ENCODE results near the gene GUCA2B.

GUCA2B gene

GRCh38 chr1:42143896-42144710 is 9.1 kb upstream of the GUCA2B start:
- DNase-seq = no peak

- no peak for DNase-seq
Measured at GRCh38 chr1:42144711-42145388, 8.4 kb upstream of the GUCA2B start.

GRCh38 chr1:42145389-42145716 is 7.9 kb upstream of the GUCA2B start:
- DNase-seq = no peak

- no peak for DNase-seq
Measured at GRCh38 chr1:42145764-42146625, 7.2 kb upstream of the GUCA2B start.

GRCh38 chr1:42146626-42147320 is 6.4 kb upstream of the GUCA2B start:
- DNase-seq = peak; percentile 79

GRCh38 chr1:42148166-42148565 is 5.0 kb upstream of the GUCA2B start:
- DNase-seq = no peak

- no peak for DNase-seq
Measured at GRCh38 chr1:42150651-42151050, 2.6 kb upstream of the GUCA2B start.

GRCh38 chr1:42152119-42152518 is 1.1 kb upstream of the GUCA2B start:
- no peak for DNase-seq

- DNase-seq = no peak
Measured at GRCh38 chr1:42153624-42154023, 414 bp downstream of the GUCA2B start.

- DNase-seq = no peak
Measured at GRCh38 chr1:42154685-42155084, 1.5 kb downstream of the GUCA2B start.

GRCh38 chr1:42155362-42155761 is 2.2 kb downstream of the GUCA2B start:
- no peak for DNase-seq

GRCh38 chr1:42157667-42158066 is 4.5 kb downstream of the GUCA2B start:
- DNase-seq = peak; percentile 37

- no peak for DNase-seq
Measured at GRCh38 chr1:42158189-42158588, 5.0 kb downstream of the GUCA2B start.

GRCh38 chr1:42162181-42162580 is 9.0 kb downstream of the GUCA2B start:
- no peak for DNase-seq

GRCh38 chr1:42163114-42163513 is 9.9 kb downstream of the GUCA2B start:
- no peak for DNase-seq

GRCh38 chr1:42163536-42164503 is 10.6 kb downstream of the GUCA2B start:
- no peak for DNase-seq

GRCh38 chr1:42164551-42165420 is 11.6 kb downstream of the GUCA2B start, which contains the start of gene GUCA2A:
GUCA2A (minus strand) TSS chr1:42164745; CDS start chr1:42164712, 33 bp downstream.
- no peak for DNase-seq

GRCh38 chr1:42165511-42166210 is 12.5 kb downstream of the GUCA2B start:
- DNase-seq = peak; percentile 90

- no peak for DNase-seq
Measured at GRCh38 chr1:42167611-42168390, 14.6 kb downstream of the GUCA2B start.

Measured in NCI-H1092 treated with DMSO at 0.1 percent for 48 hours (cell line).